Putamen (tissue), 1 donor: ENCODE results near the gene NGFR.

Experiments
- DNase-seq: peaks from one replicate; pipeline ENCODE4 v3.0.0-alpha.2; 2016; ENCODE audit warnings: low spot score

Gene NGFR

DNA sequence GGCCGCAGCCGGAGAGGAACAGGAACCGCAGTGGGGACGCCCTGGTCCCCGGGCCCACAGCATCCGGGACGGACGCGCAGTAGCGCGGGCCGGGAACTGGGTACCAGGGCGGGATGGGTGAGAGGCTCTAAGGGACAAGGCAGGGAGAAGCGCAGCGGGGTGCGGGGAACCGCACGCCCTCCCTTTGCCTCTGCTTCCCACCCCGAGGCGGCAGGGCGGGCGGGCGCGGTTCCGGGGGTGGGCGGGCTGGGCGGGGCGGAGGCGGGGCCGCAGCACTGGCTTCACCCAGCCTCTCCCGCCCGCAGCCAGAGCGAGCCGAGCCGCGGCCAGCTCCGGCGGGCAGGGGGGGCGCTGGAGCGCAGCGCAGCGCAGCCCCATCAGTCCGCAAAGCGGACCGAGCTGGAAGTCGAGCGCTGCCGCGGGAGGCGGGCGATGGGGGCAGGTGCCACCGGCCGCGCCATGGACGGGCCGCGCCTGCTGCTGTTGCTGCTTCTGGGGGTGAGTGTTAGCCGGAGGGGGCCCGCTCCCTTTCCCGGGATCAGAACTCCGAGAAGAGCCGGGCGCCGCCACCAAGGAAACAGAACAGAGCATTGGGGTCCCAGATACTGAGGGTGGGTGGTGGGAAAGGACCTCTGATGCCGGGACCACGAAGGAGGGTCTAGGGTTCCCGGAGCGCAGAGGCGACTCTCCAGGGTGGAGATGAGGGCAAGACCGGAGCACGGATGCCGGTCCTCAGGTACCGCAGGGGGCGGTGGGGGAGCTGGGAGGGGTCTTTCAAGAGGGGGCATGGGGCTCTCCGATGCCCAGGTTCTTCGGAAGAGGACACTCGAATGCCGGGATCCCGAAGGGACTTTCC lies at the start of gene NGFR:
TSS of gene NGFR (plus strand) at position 308 of the 856 bp plus-strand sequence. CDS start at position 433, 125 bp downstream.
- DNase-seq, result peak; percentile 68

DNA sequence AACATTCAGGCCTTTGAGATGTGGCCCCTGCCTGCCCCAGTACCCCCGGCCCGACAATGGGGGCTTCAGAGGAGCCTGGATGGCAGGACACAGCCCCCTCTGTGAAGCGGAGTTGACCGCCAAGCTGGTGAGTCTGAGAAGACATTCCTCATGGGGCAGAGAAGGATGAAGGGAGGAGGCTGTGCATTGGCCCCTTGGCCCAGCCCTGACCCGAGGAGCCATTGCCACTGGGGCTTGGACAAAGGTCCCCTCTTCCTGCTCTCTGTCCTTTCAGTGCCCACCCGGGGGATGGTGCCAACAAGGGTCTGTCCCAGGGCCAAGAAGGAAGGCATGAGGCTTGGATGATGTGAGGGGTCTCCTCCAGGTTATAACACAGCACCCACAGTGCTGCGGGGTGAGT lies 49.5 kb upstream of the NGFR start:
- DNase-seq, result no peak

DNA sequence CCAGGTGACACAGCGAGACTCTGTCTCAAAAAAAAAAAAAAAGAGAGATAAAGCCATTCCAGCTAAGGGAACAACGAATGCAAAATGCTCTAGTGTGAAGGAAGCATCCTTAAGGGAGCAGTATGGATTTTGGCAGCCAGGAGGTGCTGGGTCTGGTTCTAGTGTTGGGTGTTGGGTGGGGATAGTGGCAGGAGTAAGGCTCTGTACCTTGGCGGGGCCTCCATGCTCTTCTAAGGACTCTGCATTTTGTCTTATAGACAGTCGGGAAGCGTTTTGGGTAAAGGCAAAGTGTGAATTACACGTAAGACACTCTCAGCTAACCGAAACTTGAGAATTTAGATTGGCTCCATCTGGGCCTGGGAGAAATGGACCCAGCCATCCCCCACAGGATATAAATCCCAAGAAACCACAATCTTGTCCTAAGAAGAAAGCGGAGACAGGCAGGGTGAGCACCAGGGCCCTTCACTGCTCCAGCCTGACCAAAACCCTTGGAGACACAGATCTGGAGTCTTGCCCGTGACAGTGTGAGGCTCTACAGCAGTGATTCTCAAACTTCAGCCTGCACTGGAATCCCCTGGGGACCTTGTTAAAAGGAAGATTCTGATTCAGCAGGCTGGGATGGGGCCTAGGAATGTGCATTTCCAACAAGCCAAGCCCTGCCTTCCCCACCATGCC lies 47.3 kb upstream of the NGFR start:
- no peak for DNase-seq

GRCh38 chr17:49450181-49450580 lies 44.9 kb upstream of the NGFR start:
- no peak for DNase-seq

GRCh38 chr17:49450735-49451134 lies 44.4 kb upstream of the NGFR start:
- DNase-seq, result no peak

GRCh38 chr17:49452201-49452600 lies 42.9 kb upstream of the NGFR start:
- no peak for DNase-seq

DNA sequence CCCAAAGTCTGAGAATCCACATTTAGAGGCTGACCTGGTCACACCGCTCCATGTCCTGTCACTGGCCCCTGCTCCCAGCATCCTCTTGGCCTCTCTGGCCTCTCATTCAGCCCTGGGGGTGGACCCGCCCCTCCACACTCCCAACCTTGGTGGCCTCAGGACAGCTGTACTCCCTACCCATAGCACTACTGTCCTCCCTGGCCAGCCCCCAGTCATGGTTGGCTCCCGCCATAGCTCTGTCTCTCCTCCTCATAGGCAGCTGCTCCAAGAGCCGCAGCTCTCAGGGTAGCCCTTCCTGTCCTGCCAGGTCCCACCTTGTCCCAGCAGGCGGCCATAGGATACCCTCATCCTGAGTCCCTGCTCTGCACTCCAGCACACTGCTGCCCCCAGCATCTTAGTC lies 42.4 kb upstream of the NGFR start:
- DNase-seq, result no peak

GRCh38 chr17:49454050-49454449 lies 41.0 kb upstream of the NGFR start:
- peak; percentile 81 for DNase-seq

DNA sequence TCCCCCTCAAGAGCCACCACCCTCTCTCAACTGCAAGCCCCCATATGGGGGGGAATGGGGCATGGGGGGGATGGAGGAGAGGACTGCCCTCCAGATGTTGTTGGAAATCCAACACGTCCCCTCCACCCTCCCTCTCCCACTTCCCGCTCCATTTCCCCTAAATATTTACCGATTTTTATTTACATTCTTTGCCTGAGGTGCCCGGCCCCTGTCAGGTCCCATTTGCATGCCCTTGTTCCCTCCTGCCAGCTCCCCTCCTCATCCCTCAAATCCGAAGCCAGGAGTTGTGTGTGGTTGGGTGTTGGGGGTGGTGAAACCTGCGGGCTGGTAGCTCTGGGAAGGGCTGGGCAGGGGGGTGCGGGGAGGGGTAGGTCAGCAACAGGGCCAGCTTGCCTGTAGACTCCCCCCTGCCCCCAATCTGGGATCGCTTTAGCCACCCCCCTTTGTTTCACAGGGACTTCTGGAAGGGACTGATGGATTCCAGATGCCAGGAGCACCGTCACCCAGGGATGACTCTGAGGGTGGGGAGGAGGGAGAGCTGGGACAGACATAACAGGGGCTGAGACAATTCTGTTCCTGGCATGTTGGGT lies 39.7 kb upstream of the NGFR start:
- DNase-seq, result no peak

- DNase-seq, result no peak
These were observed 38.7 kb upstream of the NGFR start for GRCh38 chr17:49456183-49456965.

DNA sequence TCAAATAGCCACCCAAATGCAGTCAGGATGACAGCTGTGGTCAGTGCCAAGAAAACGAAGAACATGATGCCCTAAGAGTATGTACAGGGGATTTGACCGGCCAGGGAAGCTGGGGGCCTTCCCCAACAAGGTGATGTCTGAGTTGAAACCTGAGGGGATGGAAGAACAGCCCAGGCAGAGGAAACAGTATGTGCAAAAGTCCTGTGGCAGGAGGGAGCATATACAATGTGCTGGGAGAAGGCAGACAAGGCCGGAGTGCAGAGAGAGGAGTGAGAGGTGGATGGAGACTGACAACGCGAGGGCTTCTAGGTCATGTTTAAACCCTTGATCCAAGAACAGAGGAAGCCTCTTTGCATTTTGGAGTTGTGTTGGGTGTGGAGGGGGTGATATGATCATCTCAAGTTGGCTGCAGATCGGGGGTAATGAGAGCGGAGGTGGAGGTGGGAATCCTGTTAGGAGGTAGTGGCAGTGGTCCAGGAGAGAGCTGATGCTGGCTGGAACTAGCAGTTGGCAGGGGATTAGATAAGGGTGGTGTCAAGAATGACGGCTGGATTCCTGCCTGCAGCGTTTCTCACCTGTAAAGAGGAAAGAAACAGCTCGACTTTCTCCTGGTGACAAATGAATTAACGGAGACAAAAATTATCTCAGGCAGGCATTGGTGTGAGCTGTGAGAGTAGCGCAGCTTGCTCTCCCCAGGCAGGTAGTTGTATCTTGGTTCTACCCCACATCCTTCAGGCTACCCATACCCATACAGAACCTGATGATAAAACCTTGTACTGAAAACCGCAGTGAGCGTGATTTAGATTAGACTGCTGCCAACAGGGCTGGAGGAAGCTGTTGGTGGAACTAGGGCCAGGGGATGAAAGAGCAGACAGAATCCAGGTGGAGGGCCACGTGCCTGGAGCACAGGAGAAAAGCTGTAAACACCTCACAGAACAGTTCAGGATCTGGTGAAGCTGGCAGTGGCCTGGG lies 37.2 kb upstream of the NGFR start:
- DNase-seq, result no peak

DNA sequence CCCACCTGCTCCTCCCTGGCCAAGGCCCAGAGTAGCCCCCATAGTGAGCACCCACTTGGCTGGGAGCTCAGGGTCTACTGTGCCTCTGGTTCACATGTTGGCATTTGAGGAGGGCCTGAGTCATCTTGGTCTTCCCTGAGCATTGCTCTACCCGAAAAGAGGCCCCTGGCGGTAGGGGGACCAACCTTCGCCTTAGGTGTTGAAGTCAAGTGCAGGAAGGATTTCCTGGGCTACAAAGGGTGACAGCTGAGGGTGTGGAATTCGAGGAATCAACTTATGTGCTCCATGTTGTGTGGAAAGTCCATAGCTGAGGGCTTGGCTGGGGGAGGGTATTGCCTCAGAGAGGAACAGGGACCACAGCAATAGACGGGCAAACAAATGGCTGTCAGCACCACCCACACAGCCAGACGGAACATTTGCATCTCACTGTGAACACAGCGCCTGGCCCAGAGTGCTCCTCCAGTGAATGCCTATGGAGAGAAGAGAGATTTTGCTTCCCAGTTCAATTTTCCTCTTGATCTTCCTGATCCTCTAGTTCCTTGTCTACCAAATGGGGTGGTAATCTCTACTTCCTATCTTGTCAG lies 35.6 kb upstream of the NGFR start:
- DNase-seq, result no peak

- DNase-seq, result no peak
These were observed 34.7 kb upstream of the NGFR start for GRCh38 chr17:49460401-49460800.

DNA sequence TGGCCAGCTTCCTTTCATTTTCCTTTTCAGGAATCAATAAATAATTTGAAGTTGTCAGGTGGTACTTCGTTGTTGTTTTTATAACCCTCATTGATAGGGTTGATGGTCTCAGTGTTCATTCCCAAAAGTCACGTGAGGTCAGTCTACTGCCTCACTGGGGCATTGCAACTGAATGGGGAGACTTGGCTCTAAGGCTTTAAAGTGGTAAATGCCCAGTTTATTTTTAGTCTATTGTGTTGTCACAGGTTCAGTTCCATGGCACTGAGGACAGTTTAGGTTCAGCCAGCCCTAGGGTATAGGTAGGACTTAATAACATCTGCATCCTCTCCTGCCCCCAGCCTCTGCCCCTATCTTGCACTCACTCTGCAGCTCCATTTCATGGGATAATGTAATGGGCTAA lies 33.5 kb upstream of the NGFR start:
- DNase-seq, result no peak

DNA sequence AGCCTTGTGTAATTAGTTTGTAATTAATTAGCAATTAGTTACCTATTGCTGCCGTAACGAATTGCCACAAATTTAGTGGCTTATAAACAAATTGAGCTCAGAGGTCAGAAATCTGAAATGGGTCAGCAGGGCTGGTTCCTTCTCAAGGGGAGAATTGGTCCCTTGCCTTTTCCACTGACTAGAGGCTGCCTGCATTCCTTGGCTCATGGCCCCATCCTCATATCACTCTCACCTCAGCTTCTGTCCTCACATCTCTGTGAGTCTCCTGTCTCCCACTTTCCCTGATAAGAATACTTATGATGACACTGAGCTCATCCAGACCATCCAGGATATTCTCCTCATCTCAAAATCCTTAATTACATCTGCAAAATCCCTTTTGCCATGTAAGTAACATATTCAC lies 31.0 kb upstream of the NGFR start:
- no peak for DNase-seq

GRCh38 chr17:49465331-49465903 lies 29.7 kb upstream of the NGFR start:
- no peak for DNase-seq

GRCh38 chr17:49466436-49466835 lies 28.7 kb upstream of the NGFR start:
- DNase-seq, result no peak

- DNase-seq, result no peak
These were observed 27.9 kb upstream of the NGFR start for GRCh38 chr17:49467175-49467574.

- DNase-seq, result no peak
These were observed 26.2 kb upstream of the NGFR start for GRCh38 chr17:49468811-49469385.
